Stomach (tissue), 9 donors: ENCODE measurements around the gene TAPBP. TPM values are rescaled to one million over a fixed set of nuclear protein-coding genes. Genes with fewer than 3 reads are reported as not detected.

ENCODE experiments used
- DNase-seq, 2 donors: peaks; one replicate each; pipeline versions ENCODE4 v3.0.0 to v3.0.0-alpha.2; 2013 to 2019
- H3K27ac ChIP-seq, 5 donors: fragments of 200-600 bp in 4 of 5; sonication (generic) in 4 of 5; one replicate each; pipeline ENCODE4 v1.5.1; 2013 to 2019; ENCODE audit warnings: mild to moderate bottlenecking in 1 of 5, moderate library complexity in 1 of 5
- H3K27me3 ChIP-seq, 3 donors: fragments of 200-600 bp; sonication (generic); one replicate each; pipeline ENCODE4 v1.5.1; 2017 to 2019; ENCODE audit warnings: mixed run types in 1 of 3
- H3K36me3 ChIP-seq, 4 donors: fragments of 200-600 bp; sonication (generic); 1 replicate in 3 of 4; 2 replicates in 1 of 4; pipeline ENCODE4 v1.5.1; 2016 to 2019
- H3K4me1 ChIP-seq, 4 donors: fragments of 200-600 bp; sonication (generic); one replicate each; pipeline ENCODE4 v1.5.1; 2016 to 2019
- H3K4me3 ChIP-seq, 4 donors: fragments of 200-600 bp; sonication (generic) in 3 of 4; one replicate each; pipeline ENCODE4 v1.5.1; 2016 to 2019; ENCODE audit warnings: mild to moderate bottlenecking in 1 of 4
- H3K9me3 ChIP-seq, 4 donors: fragments of 200-600 bp; sonication (generic); one replicate each; pipeline ENCODE4 v1.5.1; 2016 to 2019
- EP300 ChIP-seq: sonication (generic); formaldehyde crosslinking; IDR thresholded peaks from one replicate; pipeline ENCODE4 v1.6.1; 2017; ENCODE audit warnings: antibody characterized with exemption
- POLR2A ChIP-seq, 4 donors: fragments of 450-650 bp; IDR thresholded peaks; one replicate each; pipeline ENCODE4 v1.6.1; 2016; ENCODE audit warnings: antibody characterized with exemption in 4 of 4, control low read depth in 2 of 4, mild to moderate bottlenecking in 1 of 4, moderate library complexity in 1 of 4
- POLR2AphosphoS5 ChIP-seq, 3 donors: sonication (generic); formaldehyde crosslinking; IDR thresholded peaks; one replicate each; pipeline ENCODE4 v1.6.1; 2016; ENCODE audit warnings: antibody characterized with exemption in 3 of 3
- WGBS, 5 donors: extraction: QIAGEN DNeasy Blood & Tissue Kit in 3 of 5; methylation state at CpG; one replicate each; pipeline versions ENCODE4 v1.1.5 to v1.1.7; 2013 to 2018; 5-methylcytosine and 5-hydroxymethylcytosine counted together
- intact Hi-C: fragments of 100-400 bp; cut with DNase I; formaldehyde crosslinking; loops from one replicate; pipeline ENCODE4 v1.15.1; 2023; ENCODE audit warnings: low total_unique reads
- polyA plus RNA-seq, 3 donors: library from polyadenylated mRNA; stranded (reverse); fragments of 200-250 nt; gene quantifications; one replicate each; pipeline ENCODE4 v1.2.3, GENCODE V29; 2013
- total RNA-seq, 5 donors: library from RNA; depleted of rRNA; stranded (reverse); fragments of >200 nt; gene quantifications; one replicate each; pipeline versions ENCODE4 v1.1.0 to v1.2.3, GENCODE V29; 2014 to 2016
- TF ChIP-seq, protein P1 (sequence below), 7 experiments: fragments of 450-650 bp in 4 of 7; fragments of 200-600 bp in 3 of 7; sonication (generic) in 3 of 7; IDR thresholded peaks; one replicate each; pipeline ENCODE4 v1.5.1; 2016 to 2019; ENCODE audit warnings: antibody characterized with exemption in 7 of 7, control low read depth in 2 of 7, mild to moderate bottlenecking in 1 of 7
- donor health status: healthy with polysubstance abuse.
- donor health status: Bipolar disorder and iron deficiency.
- donor health status: healthy.

TAPBP gene
- total and polyA plus RNA-seq, 8 donors = 17.0 to 242 (median 52.0) TPM

DNA sequence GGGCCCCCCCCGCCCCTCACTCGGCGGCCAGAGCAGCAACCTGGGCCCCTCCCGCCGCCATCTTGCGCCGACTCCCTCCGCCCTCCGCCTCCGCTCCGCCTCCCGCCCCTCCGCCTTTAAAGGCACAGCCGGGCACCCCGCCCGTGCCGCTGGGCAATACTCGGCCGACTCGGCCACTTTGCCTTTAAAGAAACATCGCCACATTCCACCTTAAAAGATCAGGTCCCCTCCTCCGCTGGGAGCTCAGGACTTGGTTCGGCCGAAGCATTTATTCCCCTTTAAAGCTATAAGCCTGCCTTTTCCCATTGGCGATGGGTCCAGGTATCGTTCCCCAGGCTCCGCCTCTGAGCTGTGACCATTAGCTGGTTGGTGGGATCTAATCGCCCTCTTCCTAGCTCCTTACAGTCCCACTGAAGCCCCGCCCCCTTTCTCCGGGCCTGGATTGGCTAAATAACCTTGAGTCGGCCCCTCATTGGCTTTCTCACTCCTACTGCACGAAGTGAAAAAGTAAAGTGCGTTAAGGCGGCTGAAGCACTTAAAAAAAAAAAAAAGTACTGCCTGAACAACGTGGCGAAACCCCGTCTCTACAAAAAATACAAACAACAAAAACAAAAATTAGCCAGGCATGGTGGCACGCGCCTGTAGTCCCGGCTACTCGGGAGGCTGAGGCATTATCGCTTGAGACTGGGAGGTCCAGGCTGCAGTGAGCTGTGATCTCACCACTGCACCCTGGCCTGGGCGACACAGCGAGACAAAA lies 4.0 kb upstream of the TAPBP start, which contains the start of gene ZBTB22:
Gene ZBTB22, minus strand, starts transcription at position 76 of the 757 bp plus-strand sequence. CDS start 828 bp downstream, outside the sequence.
- TF ChIP-seq POLR2AphosphoS5 (IDR thresholded peaks at IDR 0.05) (peak; percentile 24 to 81 (median 42)), POLR2A (IDR thresholded peaks at IDR 0.05) (no peak)
- Histone ChIP-seq H3K9me3 (no peaks in the 10 kb centered on the region), H3K27me3 (no peaks in the 10 kb centered on the region), H3K36me3 (peaks cover 27 to 45% (median 40%) of the 10 kb centered on the region in 4 donors), H3K27ac (peak within 1 kb of the TSS; percentile 80 to 97 (median 89)), H3K4me3 (peak within 1 kb of the TSS; percentile 47 to 58 (median 53)), H3K4me1 (peaks cover 46 to 76% (median 76%) of the 10 kb centered on the region in 4 donors)
- peak; percentile 99 to 100 for DNase-seq
- 0 to 1% (median 1%) methylated on average over 28 to 44 of the region's 44 CpGs for WGBS, 5 donors
- intact Hi-C loops = no loop called here

DNA sequence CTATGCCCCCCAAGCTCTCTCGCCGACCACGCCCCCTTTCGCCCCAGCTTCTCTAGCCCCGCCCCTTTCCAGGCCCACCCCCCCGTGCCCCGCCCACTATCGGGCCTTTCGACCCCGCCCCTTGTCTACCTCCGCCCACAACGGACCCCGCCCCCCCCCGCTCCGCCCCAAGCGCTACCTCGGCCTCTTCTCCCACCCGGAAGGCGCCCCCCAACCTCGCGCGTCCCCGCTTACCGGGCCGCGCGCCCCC lies 3.5 kb upstream of the TAPBP start:
- no peak for TF ChIP-seq EP300
- no peak for TF ChIP-seq POLR2A (IDR thresholded peaks at IDR 0.05)
- TF ChIP-seq, protein P1, sequence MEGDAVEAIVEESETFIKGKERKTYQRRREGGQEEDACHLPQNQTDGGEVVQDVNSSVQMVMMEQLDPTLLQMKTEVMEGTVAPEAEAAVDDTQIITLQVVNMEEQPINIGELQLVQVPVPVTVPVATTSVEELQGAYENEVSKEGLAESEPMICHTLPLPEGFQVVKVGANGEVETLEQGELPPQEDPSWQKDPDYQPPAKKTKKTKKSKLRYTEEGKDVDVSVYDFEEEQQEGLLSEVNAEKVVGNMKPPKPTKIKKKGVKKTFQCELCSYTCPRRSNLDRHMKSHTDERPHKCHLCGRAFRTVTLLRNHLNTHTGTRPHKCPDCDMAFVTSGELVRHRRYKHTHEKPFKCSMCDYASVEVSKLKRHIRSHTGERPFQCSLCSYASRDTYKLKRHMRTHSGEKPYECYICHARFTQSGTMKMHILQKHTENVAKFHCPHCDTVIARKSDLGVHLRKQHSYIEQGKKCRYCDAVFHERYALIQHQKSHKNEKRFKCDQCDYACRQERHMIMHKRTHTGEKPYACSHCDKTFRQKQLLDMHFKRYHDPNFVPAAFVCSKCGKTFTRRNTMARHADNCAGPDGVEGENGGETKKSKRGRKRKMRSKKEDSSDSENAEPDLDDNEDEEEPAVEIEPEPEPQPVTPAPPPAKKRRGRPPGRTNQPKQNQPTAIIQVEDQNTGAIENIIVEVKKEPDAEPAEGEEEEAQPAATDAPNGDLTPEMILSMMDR (IDR thresholded peaks at IDR 0.05) = no peak
- no peak for TF ChIP-seq POLR2AphosphoS5 (IDR thresholded peaks at IDR 0.05)
- 1 to 4% (median 1%) methylated on average over 6 to 27 of the region's 27 CpGs for WGBS, 5 donors
- intact Hi-C loops = no loop called here
- H3K36me3 ChIP-seq = peaks cover 27 to 45% (median 40%) of the 10 kb centered on the region in 4 donors
- H3K9me3 ChIP-seq = no peaks in the 10 kb centered on the region
- H3K4me1 ChIP-seq = peaks cover 48 to 81% (median 80%) of the 10 kb centered on the region in 4 donors
- H3K27ac ChIP-seq = peak overlapping the region; percentile 80 to 97 (median 89)
- DNase-seq = no peak
- H3K4me3 ChIP-seq = peak overlapping the region; percentile 47 to 58 (median 53)
- no peaks in the 10 kb centered on the region for H3K27me3 ChIP-seq

DNA sequence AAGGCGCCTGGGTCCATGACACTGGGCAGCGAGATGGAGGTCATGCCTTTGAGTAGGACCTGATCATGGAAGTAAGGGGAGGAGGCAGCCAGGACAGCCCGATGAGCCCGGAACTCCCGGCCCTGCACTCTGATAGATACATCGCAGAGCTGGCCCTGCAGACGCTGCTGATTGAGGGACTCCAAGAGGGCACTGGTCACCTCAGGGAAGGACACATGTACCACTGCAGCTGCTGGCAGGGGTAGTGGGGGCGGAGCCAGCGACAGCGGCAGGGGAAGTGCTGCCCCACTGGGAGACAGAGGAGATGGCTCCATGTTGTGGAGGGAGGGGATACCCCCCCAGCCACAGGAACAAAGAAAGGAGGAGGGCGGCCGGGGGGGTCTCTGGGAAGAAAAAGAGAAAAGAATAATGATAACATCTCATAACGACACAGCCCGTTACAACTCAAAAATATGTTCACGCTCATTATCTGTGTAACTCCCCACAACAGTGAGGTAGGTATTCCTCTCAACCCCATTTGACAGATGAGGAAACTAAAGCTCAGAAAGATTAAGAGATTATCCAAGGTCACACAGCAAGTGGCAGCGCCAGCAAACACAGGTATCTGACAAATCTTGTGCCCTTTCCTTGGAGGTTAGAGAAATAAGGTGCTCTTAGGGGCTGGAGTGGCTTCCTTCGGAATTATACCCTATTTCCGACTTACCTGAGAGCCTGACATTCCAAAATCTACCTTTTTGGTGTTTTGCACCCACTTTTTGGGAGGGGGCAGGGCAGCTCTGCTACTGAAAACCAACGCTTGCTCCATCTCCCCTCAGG lies 2.9 kb upstream of the TAPBP start:
- peaks cover 27 to 45% (median 40%) of the 10 kb centered on the region in 4 donors for H3K36me3 ChIP-seq
- TF ChIP-seq POLR2AphosphoS5 (IDR thresholded peaks at IDR 0.05) = no peak
- no peak for TF ChIP-seq EP300
- TF ChIP-seq, protein P1 (IDR thresholded peaks at IDR 0.05) = no peak
- TF ChIP-seq POLR2A (IDR thresholded peaks at IDR 0.05) = no peak
- no peaks in the 10 kb centered on the region for H3K9me3 ChIP-seq
- no peaks in the 10 kb centered on the region for H3K27me3 ChIP-seq
- peak overlapping the region; percentile 22 to 97 (median 89) for H3K27ac ChIP-seq
- intact Hi-C loops = no loop called here
- peaks cover 50 to 82% (median 80%) of the 10 kb centered on the region in 4 donors for H3K4me1 ChIP-seq
- peak overlapping the region; percentile 47 to 58 (median 53) for H3K4me3 ChIP-seq
- 74 to 79% (median 76%) methylated on average over 19 of the region's 19 CpGs for WGBS, 5 donors
- DNase-seq = peak in 1 of 2 donors; percentile 42

DNA sequence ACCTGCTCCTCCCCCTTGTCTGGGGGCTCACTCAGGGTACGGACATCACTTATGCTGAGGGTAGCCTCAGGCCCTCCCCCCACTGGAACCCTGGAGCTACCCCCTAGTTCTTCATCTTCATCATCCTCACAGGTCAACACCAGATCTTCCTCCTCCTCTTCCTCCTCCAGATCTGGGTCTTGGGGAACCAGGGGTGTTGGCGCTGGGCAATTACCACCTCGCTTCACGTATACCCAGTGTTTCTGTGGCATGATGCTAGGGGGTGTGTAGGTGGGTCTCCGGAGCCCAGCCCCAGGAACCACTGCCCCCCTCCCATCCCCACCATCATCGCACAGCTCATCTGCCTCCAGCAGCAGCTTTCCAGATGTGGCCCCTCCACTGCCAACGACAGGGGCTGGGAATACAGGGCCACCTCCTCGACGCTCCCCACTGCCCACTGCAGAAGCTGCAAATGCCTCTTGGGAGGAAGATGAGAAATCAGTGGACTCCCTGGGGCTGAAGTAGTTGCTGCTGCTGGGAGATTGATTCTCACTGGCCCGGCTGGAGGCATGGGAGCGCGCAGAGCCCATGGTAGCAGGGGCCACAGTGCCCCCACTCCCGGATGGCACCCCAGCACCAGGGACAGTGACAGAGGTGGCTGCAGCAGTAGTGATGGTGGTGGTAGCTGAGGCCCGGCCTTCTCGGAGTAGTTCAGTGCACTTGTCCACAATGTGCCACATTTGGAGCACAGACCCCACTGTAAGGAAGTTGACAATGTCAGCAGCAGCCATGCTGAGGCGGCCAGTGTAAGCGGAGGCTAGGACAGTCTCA lies 2.1 kb upstream of the TAPBP start:
- WGBS, 5 donors = 89 to 92% (median 91%) methylated on average over 15 to 17 of the region's 17 CpGs
- intact Hi-C loops = no loop called here
- no peaks in the 10 kb centered on the region for H3K27me3 ChIP-seq
- H3K4me1 ChIP-seq = peaks cover 46 to 82% (median 80%) of the 10 kb centered on the region in 4 donors
- no peak for DNase-seq
- peak overlapping the region in 3 of 5 donors; percentile 97 for H3K27ac ChIP-seq
- H3K4me3 ChIP-seq = no peak overlapping the region
- H3K9me3 ChIP-seq = no peaks in the 10 kb centered on the region
- peaks cover 27 to 46% (median 41%) of the 10 kb centered on the region in 4 donors for H3K36me3 ChIP-seq
- TF ChIP-seq POLR2A (IDR thresholded peaks at IDR 0.05) (no peak), POLR2AphosphoS5 (IDR thresholded peaks at IDR 0.05) (no peak), EP300 (no peak)
- TF ChIP-seq, protein P1 (IDR thresholded peaks at IDR 0.05) = no peak
